MM.1S (cell line): Measurements from ENCODE around the gene SLC22A14.
"Not testable (repeated sequence)": the region's sequence is repeated elsewhere in the genome, so short reads cannot be mapped to it uniquely, and the experiment has no call there.

Experiments
- DNase-seq: peaks from one replicate; pipeline ENCODE4 v3.0.0-alpha.2; 2015
- H2AFZ ChIP-seq: fragments of 300-600 bp; sonication (generic); 2 replicates; pipeline ENCODE4 v1.6.0; 2016; ENCODE audit warnings: antibody characterized with exemption, low read length
- H3F3A ChIP-seq: fragments of 300-600 bp; sonication (generic); 2 replicates; pipeline ENCODE4 v1.6.1; 2016; ENCODE audit warnings: mild to moderate bottlenecking, antibody characterized with exemption, low read length, moderate library complexity, mixed read lengths; ENCODE audit not compliant: insufficient read depth
- H3K27ac ChIP-seq: fragments of 300-600 bp; sonication (generic); 2 replicates; pipeline ENCODE4 v1.5.1; 2016; ENCODE audit warnings: mild to moderate bottlenecking, low read length
- H3K27me3 ChIP-seq: fragments of 300-600 bp; sonication (generic); replicated peaks from 2 replicates; pipeline ENCODE4 v1.6.0; 2016; ENCODE audit warnings: low read length; ENCODE audit not compliant: insufficient read depth
- H3K36me3 ChIP-seq: fragments of 300-600 bp; sonication (generic); replicated peaks from 2 replicates; pipeline ENCODE4 v1.6.1; 2016; ENCODE audit warnings: mild to moderate bottlenecking, low read length, mixed read lengths; ENCODE audit not compliant: insufficient read depth
- H3K4me1 ChIP-seq: fragments of 300-600 bp; sonication (generic); 2 replicates; pipeline ENCODE4 v1.6.1; 2016; ENCODE audit warnings: low read length, mixed read lengths
- H3K4me2 ChIP-seq: fragments of 300-600 bp; sonication (generic); 2 replicates; pipeline ENCODE4 v1.6.0; 2016; ENCODE audit warnings: low read depth, low read length
- H3K4me3 ChIP-seq: fragments of 300-600 bp; sonication (generic); 2 replicates; pipeline ENCODE4 v1.5.1; 2016; ENCODE audit warnings: low read length, mixed read lengths
- H3K79me2 ChIP-seq: fragments of 300-600 bp; sonication (generic); 2 replicates; pipeline ENCODE4 v1.6.1; 2016; ENCODE audit warnings: mixed run types, low read length, mixed read lengths
- H3K9ac ChIP-seq: fragments of 300-600 bp; sonication (generic); 2 replicates; pipeline ENCODE4 v1.6.1; 2016; ENCODE audit warnings: low read length, mixed read lengths
- H3K9me2 ChIP-seq: fragments of 300-600 bp; sonication (generic); replicated peaks from 2 replicates; pipeline ENCODE4 v1.6.1; 2016; ENCODE audit warnings: mild to moderate bottlenecking, low read length, mixed read lengths; ENCODE audit not compliant: insufficient read depth
- H3K9me3 ChIP-seq: fragments of 300-600 bp; sonication (generic); replicated peaks from 2 replicates; pipeline ENCODE4 v1.6.1; 2016; ENCODE audit warnings: mild to moderate bottlenecking, low read length, mixed read lengths; ENCODE audit not compliant: insufficient read depth
- H4K20me1 ChIP-seq: fragments of 300-600 bp; sonication (generic); 2 replicates; pipeline ENCODE4 v1.6.1; 2016; ENCODE audit warnings: mild to moderate bottlenecking, low read length, moderate library complexity, mixed read lengths; ENCODE audit not compliant: insufficient read depth
- CTCF ChIP-seq: fragments of 300-600 bp; sonication (generic); IDR thresholded peaks from 2 replicates; pipeline ENCODE4 v1.5.1; 2016; ENCODE audit warnings: antibody characterized with exemption, low read length, mixed read lengths
- EZH2 ChIP-seq: fragments of 300-600 bp; sonication (generic); optimal IDR thresholded peaks from 2 replicates; pipeline ENCODE3; 2017; ENCODE audit warnings: low read depth, mild to moderate bottlenecking, antibody characterized with exemption, low read length, mixed read lengths
- EZH2phosphoT487 ChIP-seq: fragments of 300-600 bp; sonication (generic); IDR thresholded peaks from 2 replicates; pipeline ENCODE4 v1.6.1; 2018; ENCODE audit warnings: antibody characterized with exemption, low read length

The SLC22A14 gene

GRCh38 chr3:38316356-38317191, 34.5 kb downstream of the SLC22A14 start:
- no peaks in the 10 kb centered on the region for H3F3A ChIP-seq
- no peaks in the 10 kb centered on the region for H3K79me2 ChIP-seq

DNA sequence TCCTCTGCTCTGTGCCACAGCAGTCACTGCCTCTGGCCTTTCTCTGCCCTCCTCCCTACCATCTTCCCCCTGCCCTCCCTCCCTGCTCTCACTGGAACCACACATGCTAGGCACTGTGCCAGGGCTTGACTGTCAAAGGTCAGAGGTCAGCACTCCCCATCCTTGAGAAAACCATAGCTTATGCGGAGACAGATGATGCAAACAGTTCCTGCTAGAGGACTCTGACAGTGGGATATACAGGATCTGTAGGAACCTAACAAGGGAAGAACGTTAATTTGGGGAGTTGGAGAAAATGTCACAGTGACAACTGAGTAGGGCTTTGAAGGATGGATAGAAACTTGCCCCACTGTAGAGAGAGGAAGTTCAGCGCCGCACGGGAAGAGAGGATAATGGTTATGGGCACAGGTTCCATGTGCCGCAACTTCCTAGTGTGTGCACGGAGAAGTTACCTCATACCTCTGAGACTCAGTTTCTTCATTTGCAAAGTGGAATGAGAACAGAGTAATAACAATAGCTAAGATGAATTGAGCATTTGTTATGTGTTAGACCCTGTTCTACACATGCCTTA, 35.2 kb downstream of the SLC22A14 start:
- Histone ChIP-seq H3K4me2 (no peak overlapping the region), H3K27me3 (no peaks in the 10 kb centered on the region), H3K4me1 (no peaks in the 10 kb centered on the region), H3K36me3 (no peaks in the 10 kb centered on the region), H3K9ac (no peak overlapping the region), H3K9me2 (no peaks in the 10 kb centered on the region), H3K27ac (no peak overlapping the region), H3K9me3 (no peaks in the 10 kb centered on the region), H3K4me3 (no peak overlapping the region), H4K20me1 (no peaks in the 10 kb centered on the region), H3K79me2 (no peaks in the 10 kb centered on the region), H3F3A (no peaks in the 10 kb centered on the region), H2AFZ (no peak overlapping the region)
- no peak for DNase-seq
- TF ChIP-seq EZH2phosphoT487 (no peak), CTCF (no peak), EZH2 (no peak)

More at GRCh38 chr3:38316356-38317191, 34.5 kb downstream of the SLC22A14 start:
- no peak overlapping the region for H3K9ac ChIP-seq
- H3K9me2 ChIP-seq, result no peaks in the 10 kb centered on the region
- no peak overlapping the region for H3K27ac ChIP-seq
- H3K4me2 ChIP-seq, result no peak overlapping the region
- no peak for DNase-seq
- no peak overlapping the region for H3K4me3 ChIP-seq
- H4K20me1 ChIP-seq, result no peaks in the 10 kb centered on the region
- no peaks in the 10 kb centered on the region for H3K4me1 ChIP-seq
- H3K36me3 ChIP-seq, result no peaks in the 10 kb centered on the region
- no peak overlapping the region for H2AFZ ChIP-seq
- TF ChIP-seq CTCF, result no peak
- TF ChIP-seq EZH2phosphoT487, result no peak
- TF ChIP-seq EZH2, result no peak
- H3K9me3 ChIP-seq, result no peaks in the 10 kb centered on the region
- no peaks in the 10 kb centered on the region for H3K27me3 ChIP-seq

DNA sequence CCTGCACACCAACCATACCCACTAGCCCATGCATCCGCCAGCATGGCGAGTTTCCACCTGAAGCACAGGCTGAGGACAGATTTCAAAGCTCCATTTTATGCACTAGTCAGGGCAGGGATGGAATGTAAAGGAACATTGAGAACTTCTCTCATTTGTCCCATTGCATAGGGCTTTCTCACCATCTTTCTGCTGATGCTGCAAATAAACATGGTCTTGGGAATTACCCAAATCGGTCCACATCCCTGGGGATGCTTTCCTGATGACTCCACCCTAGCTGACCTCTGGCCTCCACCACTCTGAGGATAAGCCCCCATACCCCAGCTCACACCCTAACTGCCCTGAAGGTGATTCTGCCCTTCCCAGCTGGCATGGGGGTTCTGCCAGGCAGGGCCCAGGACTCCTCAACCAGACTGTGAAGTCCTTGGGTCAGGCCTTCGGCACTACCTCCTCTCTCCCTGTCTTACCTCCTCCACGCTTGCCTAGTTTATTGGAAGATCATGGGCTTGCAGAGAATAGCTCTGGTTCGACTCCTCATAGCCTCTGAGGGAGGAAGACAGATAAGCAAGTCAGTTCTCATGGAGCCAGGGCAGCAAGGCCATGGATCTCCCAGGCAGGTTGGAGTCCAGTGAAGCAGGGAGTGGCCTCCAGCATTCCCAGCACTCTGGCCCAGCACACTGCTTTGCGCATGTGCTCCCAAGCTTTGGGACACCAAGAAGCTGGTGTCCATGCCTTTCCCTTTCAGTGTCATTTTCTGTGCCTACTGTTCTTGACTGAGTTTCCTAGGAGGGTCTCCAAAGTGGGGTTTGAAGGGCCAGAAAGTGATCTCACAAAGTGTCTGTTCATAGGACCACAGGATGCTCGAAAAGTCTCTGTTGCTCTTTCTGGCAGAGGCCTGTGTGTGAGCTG, 36.9 kb downstream of the SLC22A14 start:
- Histone ChIP-seq H4K20me1 (no peaks in the 10 kb centered on the region), H3K27me3 (no peaks in the 10 kb centered on the region), H3K4me2 (no peak overlapping the region), H3K9me3 (no peaks in the 10 kb centered on the region), H3K9me2 (no peaks in the 10 kb centered on the region), H2AFZ (no peak overlapping the region), H3K79me2 (no peaks in the 10 kb centered on the region), H3K36me3 (no peaks in the 10 kb centered on the region), H3K9ac (no peak overlapping the region), H3F3A (no peaks in the 10 kb centered on the region), H3K27ac (no peak overlapping the region), H3K4me3 (no peak overlapping the region), H3K4me1 (no peaks in the 10 kb centered on the region)
- no peak for DNase-seq
- TF ChIP-seq EZH2 (no peak), CTCF (no peak), EZH2phosphoT487 (no peak)

DNA sequence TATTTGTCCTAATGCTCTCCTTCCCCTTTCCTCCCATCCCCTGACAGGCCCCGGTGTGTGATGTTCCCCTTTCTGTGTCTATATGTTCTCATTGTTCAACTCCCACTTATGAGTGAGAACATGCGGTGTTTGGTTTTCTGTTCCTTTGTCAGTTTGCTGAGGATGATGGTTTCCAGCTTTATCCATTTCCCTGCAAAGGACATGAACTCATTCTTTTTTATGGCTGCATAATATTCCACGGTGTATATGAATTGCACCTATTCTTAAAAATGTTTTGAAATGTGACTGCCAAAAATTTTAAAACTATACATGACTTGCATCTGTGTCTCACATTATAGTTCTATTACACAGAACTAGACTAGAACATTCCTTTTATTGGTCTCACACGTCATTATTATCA, 38.5 kb downstream of the SLC22A14 start:
- H3K4me3 ChIP-seq, H3K9me3 ChIP-seq, H3F3A ChIP-seq, H2AFZ ChIP-seq, H3K36me3 ChIP-seq, H3K4me1 ChIP-seq, H3K27me3 ChIP-seq, H3K9me2 ChIP-seq, H3K27ac ChIP-seq, H4K20me1 ChIP-seq, H3K9ac ChIP-seq, H3K79me2 ChIP-seq, H3K4me2 ChIP-seq, DNase-seq: not testable (repeated sequence)
